ENCODE measurements around the gene ERI2. TPM values are rescaled to one million over a fixed set of nuclear protein-coding genes. Genes with fewer than 3 reads are reported as not detected.

The ERI2 gene, protein sequence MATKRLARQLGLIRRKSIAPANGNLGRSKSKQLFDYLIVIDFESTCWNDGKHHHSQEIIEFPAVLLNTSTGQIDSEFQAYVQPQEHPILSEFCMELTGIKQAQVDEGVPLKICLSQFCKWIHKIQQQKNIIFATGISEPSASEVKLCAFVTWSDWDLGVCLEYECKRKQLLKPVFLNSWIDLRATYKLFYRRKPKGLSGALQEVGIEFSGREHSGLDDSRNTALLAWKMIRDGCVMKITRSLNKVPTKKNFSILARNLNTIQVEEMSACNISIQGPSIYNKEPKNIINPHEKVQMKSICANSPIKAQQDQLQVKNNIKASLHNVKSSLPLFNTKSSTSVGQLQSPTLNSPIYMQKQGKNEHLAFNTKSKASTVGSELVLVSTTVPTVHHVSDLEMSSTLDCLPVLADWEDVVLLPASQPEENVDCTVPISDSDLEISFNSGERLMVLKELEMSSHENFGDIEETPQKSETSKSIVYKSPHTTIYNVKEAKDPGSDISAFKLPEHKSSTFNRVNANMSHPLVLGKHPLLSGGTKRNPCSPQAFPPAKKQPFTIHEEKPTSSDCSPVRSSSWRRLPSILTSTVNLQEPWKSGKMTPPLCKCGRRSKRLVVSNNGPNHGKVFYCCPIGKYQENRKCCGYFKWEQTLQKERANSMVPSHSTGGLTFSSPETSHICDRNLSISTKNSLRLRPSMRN
- total RNA-seq (2022; extraction: Qiagen RNA extraction) = 12.2 to 17.8 TPM (median 13.9 TPM) in 5 replicates

DNA sequence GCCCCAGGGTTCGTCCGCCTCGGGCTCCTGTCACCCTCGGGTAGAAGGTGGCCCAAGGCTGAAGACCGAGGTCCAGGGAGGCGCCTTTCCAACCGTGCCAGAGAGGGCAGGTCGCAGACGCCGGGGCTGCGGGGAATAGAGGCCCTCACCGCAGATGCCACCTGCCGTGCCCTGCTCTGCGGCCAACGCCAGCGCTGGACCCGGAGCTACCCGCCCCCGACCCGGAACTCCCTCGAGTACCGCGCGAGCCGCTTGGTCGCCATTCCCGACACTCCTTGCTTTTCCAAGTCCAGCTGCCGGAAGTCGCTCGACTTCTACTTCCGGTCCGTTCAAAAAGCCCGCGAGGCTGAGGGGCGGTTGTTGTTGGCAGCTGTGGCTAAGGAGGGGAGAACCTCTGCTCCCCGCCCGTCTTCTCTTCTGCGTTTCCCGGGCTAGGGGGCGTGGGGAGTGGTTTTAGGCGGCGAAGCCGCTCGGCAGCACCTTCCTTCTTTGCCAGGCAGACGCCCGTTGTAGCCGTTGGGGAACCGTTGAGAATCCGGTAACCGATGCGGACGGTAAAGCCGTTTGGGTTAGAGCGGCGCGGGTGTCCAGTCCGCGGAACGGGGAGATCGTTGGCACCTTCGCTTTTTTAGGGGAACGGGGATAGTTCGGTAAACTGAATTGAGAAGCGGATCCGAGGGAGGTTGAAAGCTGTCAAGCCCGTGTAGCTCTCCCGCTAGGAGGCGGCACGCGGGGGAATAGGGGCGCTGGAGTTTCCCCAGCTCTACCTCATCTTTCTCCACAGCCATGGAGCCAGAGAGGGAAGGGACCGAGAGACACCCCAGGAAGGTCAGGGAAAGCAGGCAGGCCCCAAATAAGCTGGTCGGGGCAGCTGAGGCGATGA is at the start of gene ERI2, which contains the start of gene REXO5:
Gene ERI2 (minus strand): TSS at position 305 of the 883 bp plus-strand sequence. CDS start 42 bp downstream, at position 263.
Gene REXO5 (plus strand): TSS at position 360 of the 883 bp plus-strand sequence. CDS start 427 bp downstream, at position 787.

GRCh38 chr16:20763461-20764232 is 42.6 kb downstream of the ERI2 start, which contains the start of gene ACSM3:
Gene ACSM3 (plus strand): TSS chr16:20764014. CDS start chr16:20770035, 6,021 bp downstream.

Other genes starting within 250 kb of the ERI2 start
- gene ACSM2B, start 230.1 kb downstream of the ERI2 start, total RNA-seq (2022; extraction: Qiagen RNA extraction) = not detected in 5 replicates
- not detected in 5 replicates for gene ACSM1, start 108.8 kb downstream of the ERI2 start, total RNA-seq (2022; extraction: Qiagen RNA extraction)
- 18.3 to 30.2 TPM (median 21.6 TPM) in 5 replicates for gene THUMPD1, start 64.7 kb downstream of the ERI2 start, total RNA-seq (2022; extraction: Qiagen RNA extraction)
- gene ACSM3, start 42.5 kb downstream of the ERI2 start, total RNA-seq (2022; extraction: Qiagen RNA extraction) = 3.3 to 4.4 TPM (median 3.7 TPM) in 5 replicates
- gene REXO5, start 55 bp upstream of the ERI2 start, total RNA-seq (2022; extraction: Qiagen RNA extraction) = 3.6 to 5.6 TPM (median 4.2 TPM) in 5 replicates
- 7.6 to 10.7 TPM (median 8.2 TPM) in 5 replicates for gene DCUN1D3, start 93.9 kb upstream of the ERI2 start, total RNA-seq (2022; extraction: Qiagen RNA extraction)
- gene LYRM1, start 94.3 kb upstream of the ERI2 start, total RNA-seq (2022; extraction: Qiagen RNA extraction) = 29.9 to 40.7 TPM (median 32.6 TPM) in 5 replicates

Measured in A549 treated with Hydrocortisone at 1 μM for 4 hours (cell line).